Esophagus squamous epithelium (tissue), 5 donors: ENCODE data around the gene TMEFF1. TPM values are rescaled to one million over a fixed set of nuclear protein-coding genes. Genes with fewer than 3 reads are reported as not detected.

ENCODE experiments used
- DNase-seq: peaks from one replicate; lab custom pipeline; 2025; lab: John Stamatoyannopoulos, UW
- H3K27ac ChIP-seq, 4 donors: fragments of 200-600 bp; sonication (generic); one replicate each; pipeline ENCODE4 v1.5.1; 2016 to 2019; ENCODE audit warnings: mild to moderate bottlenecking in 1 of 4
- H3K27me3 ChIP-seq, 4 donors: fragments of 200-600 bp; sonication (generic); 1 replicate in 3 of 4; 2 replicates in 1 of 4; pipeline versions ENCODE4 v1.5.1 to v1.6.0; 2017 to 2021; ENCODE audit warnings: antibody characterized with exemption in 1 of 4
- H3K36me3 ChIP-seq, 3 donors: fragments of 200-600 bp; sonication (generic); one replicate each; pipeline ENCODE4 v1.5.1; 2016 to 2019
- H3K4me1 ChIP-seq, 3 donors: fragments of 200-600 bp; sonication (generic); one replicate each; pipeline ENCODE4 v1.5.1; 2017 to 2019
- H3K4me3 ChIP-seq, 4 donors: fragments of 200-600 bp; sonication (generic); 1 replicate in 3 of 4; 2 replicates in 1 of 4; pipeline ENCODE4 v1.5.1; 2016 to 2019; ENCODE audit warnings: mild to moderate bottlenecking in 2 of 4, moderate library complexity in 1 of 4
- H3K9me3 ChIP-seq, 3 donors: fragments of 200-600 bp; sonication (generic); one replicate each; pipeline ENCODE4 v1.5.1; 2016 to 2019
- POLR2A ChIP-seq, 4 donors: fragments of 450-650 bp; IDR thresholded peaks; one replicate each; pipeline ENCODE4 v1.6.1; 2017; ENCODE audit warnings: antibody characterized with exemption in 4 of 4, mild to moderate bottlenecking in 4 of 4, moderate library complexity in 3 of 4
- WGBS, 2 donors: methylation state at CpG; one replicate each; pipeline ENCODE4 v1.1.5; 2018; 5-methylcytosine and 5-hydroxymethylcytosine counted together
- intact Hi-C: fragments of 100-400 bp; cut with DNase I; formaldehyde crosslinking; loops from one replicate; pipeline ENCODE4 v1.15.0; 2022
- total RNA-seq, 4 donors: library from RNA; depleted of rRNA; stranded (reverse); fragments of >200 nt; gene quantifications; one replicate each; pipeline ENCODE4 v1.1.0, GENCODE V29; 2016
- TF ChIP-seq, protein P1 (sequence below), 6 experiments: fragments of 450-650 bp in 4 of 6; fragments of 200-600 bp in 2 of 6; sonication (generic) in 2 of 6; IDR thresholded peaks; one replicate each; pipeline ENCODE4 v1.5.1; 2016 to 2019; ENCODE audit warnings: antibody characterized with exemption in 6 of 6, mild to moderate bottlenecking in 4 of 6, moderate library complexity in 4 of 6
- donor health status: DM: yes; HTN: yes; CAD: no.

Gene TMEFF1
- total RNA-seq, 4 donors from 2014 or later, result 0.57 TPM; not detected in 3

DNA sequence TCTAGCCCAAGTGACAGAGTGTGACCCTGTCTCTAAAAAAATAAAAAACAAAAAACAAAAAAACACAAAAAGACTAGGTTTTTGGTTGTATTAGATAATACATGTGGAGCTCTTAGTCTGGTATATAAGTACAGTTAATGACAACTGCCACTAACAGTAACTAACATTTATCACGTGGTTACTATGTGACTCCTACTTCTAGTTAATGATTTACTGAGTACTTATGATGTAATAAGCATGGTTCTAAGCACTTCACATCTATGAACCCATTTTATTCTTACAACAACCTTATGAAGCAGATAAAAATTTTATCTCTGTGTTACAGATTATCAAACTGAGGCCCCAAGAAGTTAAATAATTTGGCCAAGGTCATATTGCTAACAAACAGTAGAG lies 6.1 kb upstream of the TMEFF1 start:
- no peak overlapping the region for H3K27ac ChIP-seq
- no peak for TF ChIP-seq POLR2A (IDR thresholded peaks at IDR 0.05)
- TF ChIP-seq, protein P1, sequence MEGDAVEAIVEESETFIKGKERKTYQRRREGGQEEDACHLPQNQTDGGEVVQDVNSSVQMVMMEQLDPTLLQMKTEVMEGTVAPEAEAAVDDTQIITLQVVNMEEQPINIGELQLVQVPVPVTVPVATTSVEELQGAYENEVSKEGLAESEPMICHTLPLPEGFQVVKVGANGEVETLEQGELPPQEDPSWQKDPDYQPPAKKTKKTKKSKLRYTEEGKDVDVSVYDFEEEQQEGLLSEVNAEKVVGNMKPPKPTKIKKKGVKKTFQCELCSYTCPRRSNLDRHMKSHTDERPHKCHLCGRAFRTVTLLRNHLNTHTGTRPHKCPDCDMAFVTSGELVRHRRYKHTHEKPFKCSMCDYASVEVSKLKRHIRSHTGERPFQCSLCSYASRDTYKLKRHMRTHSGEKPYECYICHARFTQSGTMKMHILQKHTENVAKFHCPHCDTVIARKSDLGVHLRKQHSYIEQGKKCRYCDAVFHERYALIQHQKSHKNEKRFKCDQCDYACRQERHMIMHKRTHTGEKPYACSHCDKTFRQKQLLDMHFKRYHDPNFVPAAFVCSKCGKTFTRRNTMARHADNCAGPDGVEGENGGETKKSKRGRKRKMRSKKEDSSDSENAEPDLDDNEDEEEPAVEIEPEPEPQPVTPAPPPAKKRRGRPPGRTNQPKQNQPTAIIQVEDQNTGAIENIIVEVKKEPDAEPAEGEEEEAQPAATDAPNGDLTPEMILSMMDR (IDR thresholded peaks at IDR 0.05), result no peak
- 63 to 81% methylated on average over 1 of the region's 1 CpG for WGBS, 2 donors
- intact Hi-C loops, result no loop called here
- H3K9me3 ChIP-seq, result no peaks in the 10 kb centered on the region
- DNase-seq, result no peak
- no peaks in the 10 kb centered on the region for H3K27me3 ChIP-seq
- H3K36me3 ChIP-seq, result no peaks in the 10 kb centered on the region
- H3K4me3 ChIP-seq, result no peak overlapping the region
- no peaks in the 10 kb centered on the region for H3K4me1 ChIP-seq

DNA sequence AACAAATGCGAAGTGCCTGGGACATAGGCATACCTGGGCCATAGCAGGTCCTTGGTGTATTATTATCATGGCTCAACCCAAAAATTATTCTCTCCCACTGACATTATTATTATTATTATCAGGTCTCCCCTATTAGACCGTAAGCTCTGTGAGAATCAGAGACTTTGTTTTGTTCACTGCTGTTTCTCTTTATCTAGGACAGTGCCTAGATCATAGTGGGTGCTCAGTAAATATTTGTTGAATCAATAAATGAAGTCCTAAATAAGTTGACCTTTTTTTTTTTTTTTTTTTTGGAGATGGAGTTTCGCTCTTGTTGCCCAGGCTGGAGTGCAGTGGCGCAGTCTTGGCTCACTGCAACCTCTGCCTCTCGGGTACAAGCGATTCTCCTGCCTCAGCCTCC lies 4.9 kb upstream of the TMEFF1 start:
- peaks cover 0 to 6% (median 0%) of the 10 kb centered on the region in 3 donors for H3K4me1 ChIP-seq
- peaks cover 0 to 8% (median 0%) of the 10 kb centered on the region in 4 donors for H3K27me3 ChIP-seq
- DNase-seq, result no peak
- no peaks in the 10 kb centered on the region for H3K36me3 ChIP-seq
- H3K9me3 ChIP-seq, result no peaks in the 10 kb centered on the region
- no peak for TF ChIP-seq POLR2A (IDR thresholded peaks at IDR 0.05)
- TF ChIP-seq, protein P1 (IDR thresholded peaks at IDR 0.05), result no peak
- no peak overlapping the region for H3K27ac ChIP-seq
- intact Hi-C loops, result no loop called here
- WGBS, 2 donors, result 94 to 100% methylated on average over 6 of the region's 6 CpGs
- H3K4me3 ChIP-seq, result no peak overlapping the region

DNA sequence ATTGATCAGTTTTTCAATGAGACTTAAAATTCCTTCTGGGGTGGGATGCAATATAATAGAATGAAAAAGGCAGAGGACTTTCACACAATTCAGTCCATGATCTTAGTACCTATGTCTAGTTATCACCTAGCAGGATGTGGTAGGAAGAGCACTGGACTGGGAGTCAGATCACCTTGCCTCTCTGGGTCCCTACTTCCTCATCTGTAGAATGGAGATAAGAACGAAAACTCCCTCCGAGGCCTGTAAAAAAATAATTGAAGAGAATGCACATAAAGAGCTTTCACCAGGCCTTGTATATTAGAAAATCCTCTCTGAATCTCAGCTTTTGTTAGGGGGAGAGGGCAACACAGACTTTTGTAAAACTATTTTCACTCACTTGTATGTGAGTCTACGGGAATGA lies 681 bp upstream of the TMEFF1 start:
- H3K9me3 ChIP-seq, result no peaks in the 10 kb centered on the region
- no peak for DNase-seq
- peaks cover 7 to 17% (median 9%) of the 10 kb centered on the region in 3 donors for H3K4me1 ChIP-seq

DNA sequence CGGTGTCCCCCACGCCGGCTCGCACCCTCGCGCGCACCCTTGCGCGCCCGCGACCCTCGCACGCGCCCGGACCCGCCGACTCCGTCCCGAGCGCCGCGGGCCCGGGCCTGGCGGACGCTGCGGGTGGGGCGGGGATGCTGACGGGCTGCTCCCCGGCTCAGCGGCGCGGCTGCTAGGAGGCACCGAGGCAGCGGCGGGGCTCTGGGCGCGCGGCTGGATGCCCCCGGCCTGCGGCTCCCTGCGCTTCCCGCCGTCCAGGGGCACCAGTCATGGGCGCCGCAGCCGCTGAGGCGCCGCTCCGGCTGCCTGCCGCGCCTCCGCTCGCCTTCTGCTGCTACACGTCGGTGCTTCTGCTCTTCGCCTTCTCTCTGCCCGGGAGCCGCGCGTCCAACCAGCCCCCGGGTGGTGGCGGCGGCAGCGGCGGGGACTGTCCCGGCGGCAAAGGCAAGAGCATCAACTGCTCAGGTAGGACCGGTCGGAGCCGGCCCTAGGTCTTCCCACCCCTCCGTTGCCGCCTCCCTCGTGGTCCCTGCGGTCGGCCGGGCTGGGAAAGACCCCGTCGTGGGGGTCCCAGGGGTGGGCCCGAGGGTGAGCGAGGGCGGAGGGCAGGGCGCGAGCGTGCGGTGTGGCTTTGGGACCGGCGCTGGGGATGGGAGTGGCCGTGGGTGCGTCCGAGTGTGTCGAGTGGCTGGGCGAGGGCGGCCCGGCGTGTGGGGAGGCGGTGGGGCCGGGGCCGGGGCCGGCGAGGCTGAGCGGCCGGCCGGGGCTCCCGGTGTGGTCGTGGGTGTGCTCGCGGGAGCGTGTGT lies 530 bp downstream of the TMEFF1 start:
- Histone ChIP-seq H3K4me3 (peak overlapping the region; percentile 49 to 67 (median 56)), H3K27me3 (peaks cover 0 to 28% (median 0%) of the 10 kb centered on the region in 4 donors), H3K4me1 (peaks cover 7 to 17% (median 9%) of the 10 kb centered on the region in 3 donors), H3K27ac (no peak overlapping the region), H3K36me3 (no peaks in the 10 kb centered on the region), H3K9me3 (no peaks in the 10 kb centered on the region)
- DNase-seq, result no peak
- intact Hi-C loops, result no loop called here
- WGBS, 2 donors, result 0 to 1% methylated on average over 16 to 18 of the region's 108 CpGs
- TF ChIP-seq, protein P1 (IDR thresholded peaks at IDR 0.05), result no peak
- no peak for TF ChIP-seq POLR2A (IDR thresholded peaks at IDR 0.05)

More for the DNA sequence above, 681 bp upstream of the TMEFF1 start:
- Histone ChIP-seq H3K4me3 (peak overlapping the region in 2 of 4 donors; percentile 58 to 67), H3K27ac (no peak overlapping the region), H3K27me3 (peaks cover 0 to 28% (median 0%) of the 10 kb centered on the region in 4 donors), H3K36me3 (no peaks in the 10 kb centered on the region)
- WGBS, 2 donors, result 72 to 82% methylated on average over 3 of the region's 3 CpGs
- TF ChIP-seq POLR2A (IDR thresholded peaks at IDR 0.05), result no peak
- TF ChIP-seq, protein P1 (IDR thresholded peaks at IDR 0.05), result no peak
- intact Hi-C loops, result no loop called here
